HG03025 (cell line): Measurements from ENCODE around the gene RAB3GAP2.
"Not testable (repeated sequence)": the region's sequence is repeated elsewhere in the genome, so short reads cannot be mapped to it uniquely, and the experiment has no call there.

Source experiments
- ATAC-seq: cut with Tn5 transposase; IDR thresholded peaks from one replicate; pipeline ENCODE4 v1.9.1; 2021; ENCODE audit warnings: mild to moderate bottlenecking, moderate library complexity; ENCODE audit not compliant: unreplicated experiment, low FRiP score

RAB3GAP2 gene

DNA sequence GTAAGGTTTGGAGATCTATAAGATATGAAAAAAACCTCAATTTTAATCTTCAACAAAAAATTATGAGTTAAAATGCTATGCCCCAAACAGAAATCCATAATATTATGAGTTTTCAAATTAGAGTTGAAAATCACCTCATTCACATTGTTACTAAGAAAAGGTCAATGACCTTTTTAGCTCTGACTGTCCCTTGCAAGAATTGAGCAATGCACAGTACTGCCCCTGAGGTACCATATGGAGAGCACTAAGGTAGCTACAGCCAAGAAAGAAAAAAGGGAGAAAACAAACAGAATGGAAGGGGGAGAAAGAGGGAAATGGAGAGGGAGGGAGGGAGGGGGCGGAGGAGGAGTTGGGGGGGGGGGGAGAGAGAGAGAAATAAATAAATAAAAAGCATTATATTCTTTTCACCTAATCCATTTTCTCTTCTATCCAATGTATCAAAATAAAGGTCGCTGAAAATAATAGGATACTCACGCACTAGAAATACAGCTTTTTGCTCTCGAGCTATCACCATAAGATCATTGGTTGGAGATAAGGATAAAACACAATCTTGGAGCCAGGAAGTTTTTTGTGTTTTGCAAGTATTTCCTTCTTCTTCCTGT lies 58.8 kb downstream of the RAB3GAP2 start:
- no peak for ATAC-seq

- ATAC-seq, result no peak
Measured at GRCh38 chr1:220207411-220207810, 64.8 kb downstream of the RAB3GAP2 start.

DNA sequence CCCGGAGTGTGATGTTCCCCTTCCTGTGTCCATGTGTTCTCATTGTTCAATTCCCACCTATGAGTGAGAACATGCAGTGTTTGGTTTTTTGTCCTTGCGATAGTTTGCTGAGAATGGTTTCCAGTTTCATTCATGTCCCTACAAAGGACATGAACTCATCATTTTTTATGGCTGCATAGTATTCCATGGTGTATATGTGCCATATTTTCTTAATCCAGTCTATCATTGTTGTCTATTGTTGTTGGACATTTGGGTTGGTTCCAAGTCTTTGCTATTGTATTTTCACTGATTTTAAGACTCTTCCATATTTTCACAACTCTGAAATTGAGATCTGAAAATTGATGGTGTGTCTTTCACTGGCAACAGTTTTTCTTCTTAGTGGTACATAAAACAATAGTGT lies 67.5 kb downstream of the RAB3GAP2 start:
- not testable (repeated sequence) for ATAC-seq

DNA sequence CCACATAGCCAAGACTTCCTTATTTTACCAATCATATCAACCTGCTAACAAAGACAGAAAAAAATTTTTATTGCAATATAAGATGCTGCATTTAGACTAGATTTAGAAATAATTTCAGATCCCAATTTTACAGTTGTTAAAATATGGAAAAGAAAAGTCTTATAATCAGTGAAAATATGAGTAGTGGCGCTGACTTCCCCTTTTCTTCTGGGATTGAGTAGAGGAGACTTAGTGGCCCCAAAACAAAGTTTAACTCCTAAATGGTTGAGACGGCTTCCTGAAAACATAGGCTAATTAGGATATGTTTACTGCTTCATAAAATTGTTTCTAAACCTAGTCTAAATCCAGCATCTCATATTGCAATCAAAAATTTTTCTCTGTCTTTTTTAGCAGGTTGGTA lies 68.4 kb downstream of the RAB3GAP2 start:
- no peak for ATAC-seq

- no peak for ATAC-seq
Measured at GRCh38 chr1:220198186-220199005, 73.9 kb downstream of the RAB3GAP2 start.

DNA sequence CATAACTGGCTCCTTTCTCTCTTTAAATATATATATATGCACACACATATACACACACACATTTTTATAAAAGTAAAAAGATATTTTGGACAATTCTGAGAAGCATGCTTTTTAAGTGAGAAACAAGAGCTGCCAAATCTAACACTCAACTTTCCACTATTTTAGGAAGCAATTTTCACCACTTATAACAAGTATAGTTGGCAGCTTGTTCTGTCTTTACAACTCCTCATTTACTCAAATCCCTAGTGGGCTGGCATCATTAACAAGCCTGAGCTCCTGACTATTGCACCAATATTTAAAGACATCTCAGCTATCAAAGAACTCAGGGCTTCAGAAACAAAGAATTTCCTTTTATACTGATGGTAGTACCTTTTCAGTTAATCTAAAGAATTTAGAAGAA lies 76.6 kb downstream of the RAB3GAP2 start:
- ATAC-seq, result no peak

- no peak for ATAC-seq
Measured at GRCh38 chr1:220189750-220190347, 82.4 kb downstream of the RAB3GAP2 start.

DNA sequence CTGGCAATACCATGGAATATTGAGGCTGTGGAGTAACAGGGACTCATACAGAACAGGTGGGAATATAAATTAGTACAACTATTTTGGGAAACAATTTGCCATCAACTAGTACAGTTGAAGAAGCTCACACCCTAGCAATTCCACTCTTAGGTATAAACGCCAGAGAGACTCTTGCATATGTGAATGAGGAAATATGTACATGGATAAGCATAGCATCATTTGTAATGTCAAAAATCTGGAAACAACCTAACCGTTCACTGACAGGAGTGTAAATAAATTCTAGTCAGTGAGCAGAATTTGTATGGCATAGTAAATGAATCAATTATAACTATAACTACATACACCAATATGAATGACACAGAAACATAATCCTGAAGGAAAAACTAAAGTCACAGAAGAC lies 83.7 kb downstream of the RAB3GAP2 start:
- ATAC-seq, result no peak

GRCh38 chr1:220186752-220187151 lies 85.5 kb downstream of the RAB3GAP2 start:
- no peak for ATAC-seq

GRCh38 chr1:220184506-220184905 lies 87.7 kb downstream of the RAB3GAP2 start:
- ATAC-seq, result no peak

GRCh38 chr1:220182656-220183055 lies 89.6 kb downstream of the RAB3GAP2 start:
- no peak for ATAC-seq

GRCh38 chr1:220182111-220182510 lies 90.1 kb downstream of the RAB3GAP2 start:
- no peak for ATAC-seq

DNA sequence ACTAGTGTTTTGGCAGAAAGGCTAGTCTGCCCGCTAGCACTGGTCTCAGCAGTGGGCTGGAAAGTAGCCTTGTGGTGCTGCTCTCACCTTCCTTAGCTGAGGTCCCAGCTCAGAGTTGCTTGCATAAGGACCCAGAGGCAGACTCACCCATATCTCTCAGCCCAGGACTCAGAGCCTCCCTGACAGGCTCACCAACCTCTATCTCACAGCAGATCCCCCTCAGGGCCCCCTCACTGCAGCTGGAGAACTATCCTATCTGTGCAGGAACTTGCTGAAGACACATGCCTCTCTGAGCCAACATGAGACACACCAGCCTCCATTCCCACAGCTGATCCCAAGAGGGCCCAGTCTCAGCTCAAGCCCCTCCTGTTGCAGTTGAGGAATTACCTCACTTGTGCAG lies 95.7 kb downstream of the RAB3GAP2 start:
- ATAC-seq, result no peak

DNA sequence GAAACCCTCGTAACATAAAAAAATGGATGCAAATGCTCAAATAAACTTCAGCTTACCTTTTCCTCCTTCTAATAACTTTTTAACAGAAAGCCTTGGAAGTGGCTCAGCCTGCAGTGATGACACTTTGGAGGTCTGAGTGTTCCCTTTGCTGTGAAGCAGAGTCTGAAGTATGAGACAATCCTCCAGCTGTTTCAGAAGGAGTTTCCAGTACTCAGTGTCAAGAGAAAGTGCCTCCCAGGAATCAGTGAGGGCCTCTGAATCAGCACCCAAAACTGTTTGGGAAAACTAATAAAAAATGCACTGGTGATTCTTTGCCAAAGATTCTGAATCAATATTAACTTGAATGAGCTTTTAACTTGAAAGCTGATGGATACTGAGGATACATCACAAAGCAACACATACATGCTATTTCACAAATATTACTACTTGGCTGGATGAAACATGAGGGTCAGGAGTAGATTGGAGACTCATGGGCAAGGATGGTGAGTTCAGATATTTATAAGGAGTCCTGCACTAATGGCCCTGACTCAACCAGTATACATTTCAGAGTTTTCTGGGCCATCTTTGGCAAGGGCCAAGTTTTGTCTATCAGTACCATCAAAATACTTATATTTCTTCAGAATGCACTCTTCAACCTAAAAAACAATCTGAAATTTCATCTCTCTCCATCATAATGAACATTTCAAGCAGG lies 101.3 kb downstream of the RAB3GAP2 start:
- ATAC-seq, result no peak

DNA sequence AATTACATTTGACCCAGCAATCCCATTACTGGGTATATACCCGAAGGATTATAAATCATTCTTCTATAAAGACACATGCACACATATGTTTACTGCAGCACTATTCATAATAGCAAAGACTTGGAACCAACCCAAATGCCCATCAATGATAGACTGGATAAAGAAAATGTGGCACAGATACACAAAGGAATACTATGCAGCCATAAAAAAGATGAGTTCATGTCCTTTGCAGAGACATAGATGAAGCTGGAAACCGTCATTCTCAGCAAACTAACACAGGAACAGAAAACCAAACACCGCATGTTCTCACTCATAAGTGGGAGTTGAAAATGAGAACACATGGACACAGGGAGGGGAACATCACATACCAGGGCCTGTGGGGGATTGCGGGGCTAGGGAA lies 102.4 kb downstream of the RAB3GAP2 start:
- ATAC-seq, result not testable (repeated sequence)

DNA sequence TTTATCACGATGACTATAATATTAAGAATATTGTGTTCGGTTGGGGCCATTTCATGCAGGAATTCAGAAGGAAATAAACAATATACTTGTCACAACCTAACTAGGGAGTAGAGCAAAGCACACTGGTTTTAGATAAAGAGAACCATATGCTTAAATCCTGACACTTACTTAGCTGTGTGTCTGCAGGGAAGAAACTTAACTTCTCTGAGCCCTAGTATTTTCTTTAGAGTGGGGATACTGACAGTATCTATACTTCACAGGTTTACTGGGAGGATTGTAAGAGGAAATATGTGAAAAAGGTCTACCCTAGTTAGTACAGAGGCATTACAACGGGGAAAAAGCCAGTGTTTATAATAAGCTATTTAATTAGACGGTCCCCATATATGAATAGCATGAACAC lies 105.4 kb downstream of the RAB3GAP2 start:
- ATAC-seq, result no peak

DNA sequence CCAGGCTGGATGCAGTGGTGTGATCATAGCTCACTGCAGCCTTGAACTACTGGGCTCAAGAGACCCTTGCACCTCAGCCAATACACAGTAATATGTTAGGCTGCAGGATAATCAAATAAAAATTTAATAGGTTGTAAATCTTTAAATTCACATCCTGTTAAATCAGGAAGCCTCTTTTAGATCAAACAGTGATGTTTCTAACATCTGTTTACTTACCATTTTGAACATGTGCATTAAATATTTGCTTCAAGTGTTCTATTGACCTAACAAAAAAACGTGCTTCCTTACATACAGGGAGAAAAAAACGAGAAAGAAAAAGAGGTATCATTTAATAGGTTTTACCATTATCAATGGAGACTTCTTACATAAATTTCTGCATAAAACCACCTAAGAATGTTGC lies 107.7 kb downstream of the RAB3GAP2 start:
- ATAC-seq, result no peak

- no peak for ATAC-seq
Measured at GRCh38 chr1:220164116-220164515, 108.1 kb downstream of the RAB3GAP2 start.

DNA sequence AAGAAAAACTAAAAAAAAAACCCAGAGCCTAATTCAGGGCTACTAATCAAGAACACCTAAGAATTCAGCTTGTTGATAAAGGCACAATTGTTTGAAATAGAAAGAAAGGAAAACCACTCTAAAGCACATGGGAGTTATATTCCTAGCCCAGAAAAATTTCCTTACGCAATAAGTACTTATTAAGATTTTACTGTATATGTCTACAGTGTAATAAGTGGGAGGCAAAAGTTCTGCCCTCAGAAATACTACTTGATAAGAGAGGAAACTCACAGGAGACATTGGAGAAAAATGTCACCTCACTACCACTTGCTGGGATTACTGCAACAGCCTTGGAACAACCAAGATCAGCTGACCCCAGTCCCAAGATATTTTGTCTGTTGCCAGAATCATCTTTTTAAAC lies 112.2 kb downstream of the RAB3GAP2 start:
- no peak for ATAC-seq

DNA sequence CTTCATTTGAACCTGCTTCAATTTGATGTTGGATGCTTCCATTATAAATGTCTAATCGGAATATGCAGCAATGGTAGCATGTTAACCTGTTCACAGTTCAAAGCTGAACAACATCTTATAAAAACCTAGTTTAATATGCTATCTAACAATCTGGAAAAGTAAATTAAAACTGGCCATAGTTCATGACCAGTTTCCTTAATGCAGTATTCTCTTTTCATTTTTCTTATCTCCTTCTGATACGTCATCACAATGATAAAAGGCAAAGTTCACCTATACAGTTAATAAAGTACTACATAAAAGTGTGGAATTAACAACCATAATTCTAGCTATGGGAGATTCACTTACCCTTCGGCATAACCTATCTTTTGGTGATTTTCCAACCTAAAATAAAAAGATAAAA lies 113.2 kb downstream of the RAB3GAP2 start:
- ATAC-seq, result no peak

- not testable (repeated sequence) for ATAC-seq
Measured at GRCh38 chr1:220158530-220158929, 113.7 kb downstream of the RAB3GAP2 start.
